GM12892 (cell line): ENCODE results near the gene DGKQ.

ENCODE experiments used
- POLR2A ChIP-seq: IDR thresholded peaks from 2 replicates; pipeline ENCODE4 v1.6.1; 2011; ENCODE audit warnings: low read depth, low read length, control low read depth
- POLR2AphosphoS5 ChIP-seq: IDR thresholded peaks from 2 replicates; pipeline ENCODE4 v1.6.1; 2011; ENCODE audit warnings: low read depth, low read length, control low read depth

- TF ChIP-seq POLR2A = no peak
- TF ChIP-seq POLR2AphosphoS5 = no peak
Observed at GRCh38 chr4:995311-996026, 22.1 kb upstream of the DGKQ start.
